Measurements from ENCODE around the gene MRPL28. TPM values are rescaled to one million over a fixed set of nuclear protein-coding genes. Genes with fewer than 3 reads are reported as not detected.

MRPL28 gene
- total RNA-seq, 1 experiment from 2014 or later: 61.4 TPM

DNA sequence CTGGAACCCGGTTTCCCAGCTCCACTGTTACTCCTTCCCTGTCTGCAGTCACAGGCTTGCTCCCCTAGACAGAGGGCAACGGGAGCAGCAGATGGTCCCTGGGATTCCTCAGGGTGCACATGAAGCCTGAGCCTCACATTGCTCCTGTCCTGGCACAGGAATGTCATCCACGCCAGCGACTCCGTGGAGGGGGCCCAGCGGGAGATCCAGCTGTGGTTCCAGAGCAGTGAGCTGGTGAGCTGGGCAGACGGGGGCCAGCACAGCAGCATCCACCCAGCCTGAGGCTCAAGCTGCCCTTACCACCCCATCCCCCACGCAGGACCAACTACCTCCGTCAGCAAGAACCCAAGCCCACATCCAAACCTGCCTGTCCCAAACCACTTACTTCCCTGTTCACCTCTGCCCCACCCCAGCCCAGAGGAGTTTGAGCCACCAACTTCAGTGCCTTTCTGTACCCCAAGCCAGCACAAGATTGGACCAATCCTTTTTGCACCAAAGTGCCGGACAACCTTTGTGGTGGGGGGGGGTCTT lies 29.8 kb upstream of the MRPL28 start (continued):
- TF ChIP-seq ELF1 (IDR thresholded peaks at IDR 0.05; ENCODE audit: borderline replicate concordance, low read depth): no peak
- no peak for TF ChIP-seq JUND (IDR thresholded peaks at IDR 0.05)
- no peak for TF ChIP-seq POLR2AphosphoS5 (IDR thresholded peaks at IDR 0.05; ENCODE audit: low read depth, low read length)
- TF ChIP-seq EZH2 (IDR thresholded peaks at IDR 0.05): no peak
- no peak for TF ChIP-seq RAD21 (IDR thresholded peaks at IDR 0.05; ENCODE audit: low read depth)
- TF ChIP-seq ZNF274 (IDR thresholded peaks at IDR 0.05; ENCODE audit: low read depth, low read length): no peak
- no peak for TF ChIP-seq TCF7L2 (IDR thresholded peaks at IDR 0.05; ENCODE audit: borderline replicate concordance, extremely low read depth, insufficient read depth, insufficient read length)
- TF ChIP-seq EZH2phosphoT487 (IDR thresholded peaks at IDR 0.05; ENCODE audit: borderline replicate concordance): no peak
- TF ChIP-seq, protein P1, sequence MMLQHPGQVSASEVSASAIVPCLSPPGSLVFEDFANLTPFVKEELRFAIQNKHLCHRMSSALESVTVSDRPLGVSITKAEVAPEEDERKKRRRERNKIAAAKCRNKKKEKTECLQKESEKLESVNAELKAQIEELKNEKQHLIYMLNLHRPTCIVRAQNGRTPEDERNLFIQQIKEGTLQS (IDR thresholded peaks at IDR 0.05): no peak
- TF ChIP-seq, protein P2, sequence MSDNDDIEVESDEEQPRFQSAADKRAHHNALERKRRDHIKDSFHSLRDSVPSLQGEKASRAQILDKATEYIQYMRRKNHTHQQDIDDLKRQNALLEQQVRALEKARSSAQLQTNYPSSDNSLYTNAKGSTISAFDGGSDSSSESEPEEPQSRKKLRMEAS (IDR thresholded peaks at IDR 0.05): no peak

DNA sequence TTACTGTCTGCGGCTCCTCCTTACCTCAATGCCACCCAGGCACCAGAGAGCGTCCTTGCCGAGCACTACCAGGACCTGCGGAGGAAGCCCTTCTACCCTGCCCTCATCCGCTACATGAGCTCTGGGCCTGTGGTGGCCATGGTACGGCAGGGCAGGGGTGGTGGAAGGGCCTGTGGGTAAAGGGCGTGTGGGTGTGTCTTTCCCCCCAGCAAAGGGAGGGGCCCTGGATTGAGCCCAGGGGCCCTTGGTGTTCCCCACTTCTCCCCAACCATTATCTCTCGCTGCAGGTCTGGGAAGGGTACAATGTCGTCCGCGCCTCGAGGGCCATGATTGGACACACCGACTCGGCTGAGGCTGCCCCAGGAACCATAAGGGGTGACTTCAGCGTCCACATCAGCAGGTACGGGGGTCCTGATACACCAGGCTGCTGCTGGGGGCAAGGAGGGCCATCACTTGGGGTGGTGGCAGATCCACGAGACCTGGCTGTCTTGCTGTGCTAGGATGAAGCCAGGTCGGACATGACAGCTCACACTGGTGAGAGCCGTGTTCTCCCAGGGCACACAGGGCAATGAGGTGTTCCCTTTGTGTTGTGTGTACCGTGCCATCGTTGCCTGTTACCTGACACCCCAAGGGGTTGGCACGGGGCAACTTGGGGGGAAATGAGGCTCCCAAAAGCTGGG lies 29.1 kb upstream of the MRPL28 start:
- Histone ChIP-seq H3K9me3 (ENCODE audit: control insufficient read depth in 1 of 2, insufficient read depth in 1 of 2, low read depth in 1 of 2, low read length in 2 of 2) (no peaks in the 10 kb centered on the region), H3K9ac (ENCODE audit: low read length) (no peak overlapping the region), H3K27ac (ENCODE audit: low read depth, low read length) (peak overlapping the region; percentile 83; the same call in 1 of the 2 replicates), H3K4me1 (ENCODE audit: control insufficient read depth in 1 of 2, insufficient read depth in 2 of 2, low read length in 2 of 2) (peaks cover 3 to 22% of the 10 kb centered on the region in 2 experiments; a peak in 2 of 4 replicates), H3K79me2 (ENCODE audit: insufficient read depth, low read length) (no peaks in the 10 kb centered on the region), H3K36me3 (ENCODE audit: control insufficient read depth in 1 of 2, insufficient read depth in 2 of 2, low read length in 2 of 2) (no peaks in the 10 kb centered on the region), H4K20me1 (ENCODE audit: insufficient read depth) (no peaks in the 10 kb centered on the region), H3K4me2 (ENCODE audit: low read length) (no peak overlapping the region), H3K27me3 (ENCODE audit: insufficient read depth, low read length) (no peaks in the 10 kb centered on the region), H3K9me2 (ENCODE audit: insufficient read depth) (no peaks in the 10 kb centered on the region), H2AFZ (ENCODE audit: low read depth, low read length, poor library complexity, severe bottlenecking) (no peak overlapping the region), H3K4me3 (replicated peaks in 1 of 2; ENCODE audit: low read depth in 1 of 2, low read length in 2 of 2) (no peak overlapping the region)
- DNase-seq (ENCODE audit: low read depth, low spot score) (no peak), ATAC-seq (no peak)
- POLR2A ChIA-PET: no interaction called here
- no TSS peak for BruUV-seq (replicated peaks)
- intact Hi-C loops (cut with micrococcal nuclease): loop anchor here (10.0 kb wide), 1 partner anchor 95 kb away; no protein-coding TSS in a partner anchor
- RAD21 ChIA-PET (ENCODE audit: low non-redundant PET in 1 of 2, low total read pairs in 2 of 2, uncharacterized antibody in 2 of 2, unreplicated experiment in 2 of 2): no interaction called here
- CTCF ChIA-PET: no interaction called here
- TF ChIP-seq ZNF274 (IDR thresholded peaks at IDR 0.05; ENCODE audit: low read depth, low read length) (no peak), RAD21 (IDR thresholded peaks at IDR 0.05; ENCODE audit: low read depth) (no peak), TCF7L2 (IDR thresholded peaks at IDR 0.05; ENCODE audit: borderline replicate concordance, extremely low read depth, insufficient read depth, insufficient read length) (no peak), EGR1 (IDR thresholded peaks at IDR 0.05; ENCODE audit: low read depth) (no peak)
- TF ChIP-seq, protein P3, sequence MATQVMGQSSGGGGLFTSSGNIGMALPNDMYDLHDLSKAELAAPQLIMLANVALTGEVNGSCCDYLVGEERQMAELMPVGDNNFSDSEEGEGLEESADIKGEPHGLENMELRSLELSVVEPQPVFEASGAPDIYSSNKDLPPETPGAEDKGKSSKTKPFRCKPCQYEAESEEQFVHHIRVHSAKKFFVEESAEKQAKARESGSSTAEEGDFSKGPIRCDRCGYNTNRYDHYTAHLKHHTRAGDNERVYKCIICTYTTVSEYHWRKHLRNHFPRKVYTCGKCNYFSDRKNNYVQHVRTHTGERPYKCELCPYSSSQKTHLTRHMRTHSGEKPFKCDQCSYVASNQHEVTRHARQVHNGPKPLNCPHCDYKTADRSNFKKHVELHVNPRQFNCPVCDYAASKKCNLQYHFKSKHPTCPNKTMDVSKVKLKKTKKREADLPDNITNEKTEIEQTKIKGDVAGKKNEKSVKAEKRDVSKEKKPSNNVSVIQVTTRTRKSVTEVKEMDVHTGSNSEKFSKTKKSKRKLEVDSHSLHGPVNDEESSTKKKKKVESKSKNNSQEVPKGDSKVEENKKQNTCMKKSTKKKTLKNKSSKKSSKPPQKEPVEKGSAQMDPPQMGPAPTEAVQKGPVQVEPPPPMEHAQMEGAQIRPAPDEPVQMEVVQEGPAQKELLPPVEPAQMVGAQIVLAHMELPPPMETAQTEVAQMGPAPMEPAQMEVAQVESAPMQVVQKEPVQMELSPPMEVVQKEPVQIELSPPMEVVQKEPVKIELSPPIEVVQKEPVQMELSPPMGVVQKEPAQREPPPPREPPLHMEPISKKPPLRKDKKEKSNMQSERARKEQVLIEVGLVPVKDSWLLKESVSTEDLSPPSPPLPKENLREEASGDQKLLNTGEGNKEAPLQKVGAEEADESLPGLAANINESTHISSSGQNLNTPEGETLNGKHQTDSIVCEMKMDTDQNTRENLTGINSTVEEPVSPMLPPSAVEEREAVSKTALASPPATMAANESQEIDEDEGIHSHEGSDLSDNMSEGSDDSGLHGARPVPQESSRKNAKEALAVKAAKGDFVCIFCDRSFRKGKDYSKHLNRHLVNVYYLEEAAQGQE (IDR thresholded peaks at IDR 0.05; ENCODE audit: low read depth): no peak
- TF ChIP-seq, protein P1 (IDR thresholded peaks at IDR 0.05): no peak
- TF ChIP-seq, protein P4, sequence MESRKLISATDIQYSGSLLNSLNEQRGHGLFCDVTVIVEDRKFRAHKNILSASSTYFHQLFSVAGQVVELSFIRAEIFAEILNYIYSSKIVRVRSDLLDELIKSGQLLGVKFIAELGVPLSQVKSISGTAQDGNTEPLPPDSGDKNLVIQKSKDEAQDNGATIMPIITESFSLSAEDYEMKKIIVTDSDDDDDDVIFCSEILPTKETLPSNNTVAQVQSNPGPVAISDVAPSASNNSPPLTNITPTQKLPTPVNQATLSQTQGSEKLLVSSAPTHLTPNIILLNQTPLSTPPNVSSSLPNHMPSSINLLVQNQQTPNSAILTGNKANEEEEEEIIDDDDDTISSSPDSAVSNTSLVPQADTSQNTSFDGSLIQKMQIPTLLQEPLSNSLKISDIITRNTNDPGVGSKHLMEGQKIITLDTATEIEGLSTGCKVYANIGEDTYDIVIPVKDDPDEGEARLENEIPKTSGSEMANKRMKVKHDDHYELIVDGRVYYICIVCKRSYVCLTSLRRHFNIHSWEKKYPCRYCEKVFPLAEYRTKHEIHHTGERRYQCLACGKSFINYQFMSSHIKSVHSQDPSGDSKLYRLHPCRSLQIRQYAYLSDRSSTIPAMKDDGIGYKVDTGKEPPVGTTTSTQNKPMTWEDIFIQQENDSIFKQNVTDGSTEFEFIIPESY (IDR thresholded peaks at IDR 0.05; ENCODE audit: extremely low read depth, insufficient replicate concordance, low read length): no peak
- TF ChIP-seq, protein P5, sequence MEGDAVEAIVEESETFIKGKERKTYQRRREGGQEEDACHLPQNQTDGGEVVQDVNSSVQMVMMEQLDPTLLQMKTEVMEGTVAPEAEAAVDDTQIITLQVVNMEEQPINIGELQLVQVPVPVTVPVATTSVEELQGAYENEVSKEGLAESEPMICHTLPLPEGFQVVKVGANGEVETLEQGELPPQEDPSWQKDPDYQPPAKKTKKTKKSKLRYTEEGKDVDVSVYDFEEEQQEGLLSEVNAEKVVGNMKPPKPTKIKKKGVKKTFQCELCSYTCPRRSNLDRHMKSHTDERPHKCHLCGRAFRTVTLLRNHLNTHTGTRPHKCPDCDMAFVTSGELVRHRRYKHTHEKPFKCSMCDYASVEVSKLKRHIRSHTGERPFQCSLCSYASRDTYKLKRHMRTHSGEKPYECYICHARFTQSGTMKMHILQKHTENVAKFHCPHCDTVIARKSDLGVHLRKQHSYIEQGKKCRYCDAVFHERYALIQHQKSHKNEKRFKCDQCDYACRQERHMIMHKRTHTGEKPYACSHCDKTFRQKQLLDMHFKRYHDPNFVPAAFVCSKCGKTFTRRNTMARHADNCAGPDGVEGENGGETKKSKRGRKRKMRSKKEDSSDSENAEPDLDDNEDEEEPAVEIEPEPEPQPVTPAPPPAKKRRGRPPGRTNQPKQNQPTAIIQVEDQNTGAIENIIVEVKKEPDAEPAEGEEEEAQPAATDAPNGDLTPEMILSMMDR (IDR thresholded peaks at IDR 0.05 in 2 of 3, conservative IDR thresholded peaks at IDR 0.05 in 1 of 3; ENCODE audit: borderline replicate concordance in 1 of 3, insufficient read depth in 1 of 3, low read depth in 2 of 3, low read length in 2 of 3): no peak

All from HCT116 (cell line).